NCI-H446 (cell line): ENCODE results near the gene SLC38A2.
"Not testable (repeated sequence)": the region's sequence is repeated elsewhere in the genome, so short reads cannot be mapped to it uniquely, and the experiment has no call there.

Source experiments
- DNase-seq, 2 experiments: peaks; one replicate each; lab custom pipeline; 2025; lab: John Stamatoyannopoulos, UW

Gene SLC38A2

GRCh38 chr12:46372544-46373300 lies at the start of gene SLC38A2:
SLC38A2 (minus strand) TSS chr12:46372773; CDS start chr12:46371293, 1,480 bp downstream.
- DNase-seq: peak; percentile 73 to 89

- no peak for DNase-seq
Observed at GRCh38 chr12:46419675-46420074, 47.1 kb upstream of the SLC38A2 start.

GRCh38 chr12:46415552-46415951 lies 43.0 kb upstream of the SLC38A2 start:
- no peak for DNase-seq

GRCh38 chr12:46414591-46415268 lies 42.2 kb upstream of the SLC38A2 start:
- no peak for DNase-seq

GRCh38 chr12:46413368-46413767 lies 40.8 kb upstream of the SLC38A2 start:
- DNase-seq: no peak

GRCh38 chr12:46412857-46413256 lies 40.3 kb upstream of the SLC38A2 start:
- peak in 1 of 2 experiments; percentile 35 for DNase-seq

GRCh38 chr12:46410495-46410894 lies 37.9 kb upstream of the SLC38A2 start:
- no peak for DNase-seq

GRCh38 chr12:46409974-46410373 lies 37.4 kb upstream of the SLC38A2 start:
- no peak for DNase-seq

GRCh38 chr12:46409342-46409741 lies 36.8 kb upstream of the SLC38A2 start:
- DNase-seq: no peak

- no peak for DNase-seq
Observed at GRCh38 chr12:46408441-46408840, 35.9 kb upstream of the SLC38A2 start.

- DNase-seq: no peak
Observed at GRCh38 chr12:46407361-46407760, 34.8 kb upstream of the SLC38A2 start.

- DNase-seq: no peak
Observed at GRCh38 chr12:46406352-46407027, 33.9 kb upstream of the SLC38A2 start.

GRCh38 chr12:46404733-46405132 lies 32.2 kb upstream of the SLC38A2 start:
- DNase-seq: no peak

GRCh38 chr12:46404225-46404631 lies 31.7 kb upstream of the SLC38A2 start:
- no peak for DNase-seq

- DNase-seq: no peak
Observed at GRCh38 chr12:46403719-46404070, 31.1 kb upstream of the SLC38A2 start.

- DNase-seq: no peak
Observed at GRCh38 chr12:46402941-46403718, 30.6 kb upstream of the SLC38A2 start.

GRCh38 chr12:46402451-46402850 lies 29.9 kb upstream of the SLC38A2 start:
- no peak for DNase-seq

GRCh38 chr12:46401662-46402061 lies 29.1 kb upstream of the SLC38A2 start:
- no peak for DNase-seq

GRCh38 chr12:46400406-46400805 lies 27.8 kb upstream of the SLC38A2 start:
- no peak for DNase-seq

- not testable (repeated sequence) for DNase-seq
Observed at GRCh38 chr12:46399461-46400248, 27.1 kb upstream of the SLC38A2 start.

GRCh38 chr12:46396826-46397225 lies 24.3 kb upstream of the SLC38A2 start:
- no peak for DNase-seq
